Measurements from ENCODE around the gene PRKCE.

DNA sequence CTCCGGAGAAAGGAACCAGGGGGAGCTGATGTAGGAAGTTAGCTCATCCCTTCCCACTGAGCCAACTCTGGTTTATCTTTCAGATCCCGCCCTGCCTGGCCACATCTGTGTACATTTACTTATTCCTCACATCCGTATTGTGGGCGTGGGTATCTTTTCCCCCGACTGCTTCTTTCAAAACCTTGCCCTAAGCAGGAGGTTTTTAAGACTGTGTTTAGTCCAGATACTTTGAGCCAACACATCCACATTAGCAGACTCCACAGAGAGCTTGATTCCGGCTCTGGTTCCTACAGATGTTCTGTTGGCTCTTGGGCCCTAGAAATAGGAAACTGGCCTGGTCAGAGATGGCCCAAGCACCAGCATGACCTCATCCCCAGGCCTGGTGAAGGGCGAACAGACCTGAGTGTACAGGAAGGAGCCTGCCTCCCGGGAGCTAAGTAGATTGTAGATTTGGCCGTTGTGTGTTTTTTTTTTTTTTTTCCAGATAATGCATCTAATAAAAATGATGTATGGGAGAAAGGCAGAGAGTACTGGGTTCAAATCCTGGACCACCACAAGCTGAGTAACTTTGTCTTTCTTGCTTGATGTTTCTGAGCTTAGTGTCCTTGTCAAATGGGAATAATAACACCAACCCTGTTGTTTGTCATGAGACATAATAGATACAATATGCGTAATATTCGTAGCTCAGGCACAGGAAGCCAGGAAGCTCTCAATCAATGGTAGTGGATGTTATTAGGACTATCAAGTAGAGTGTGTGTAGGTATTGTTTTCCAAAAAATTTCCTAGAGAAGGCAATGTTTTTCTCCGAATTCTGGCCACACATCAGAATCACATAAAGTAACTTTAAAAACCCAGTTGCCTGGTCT, 92.3 kb downstream of the PRKCE start:
- TF ChIP-seq, protein P1, sequence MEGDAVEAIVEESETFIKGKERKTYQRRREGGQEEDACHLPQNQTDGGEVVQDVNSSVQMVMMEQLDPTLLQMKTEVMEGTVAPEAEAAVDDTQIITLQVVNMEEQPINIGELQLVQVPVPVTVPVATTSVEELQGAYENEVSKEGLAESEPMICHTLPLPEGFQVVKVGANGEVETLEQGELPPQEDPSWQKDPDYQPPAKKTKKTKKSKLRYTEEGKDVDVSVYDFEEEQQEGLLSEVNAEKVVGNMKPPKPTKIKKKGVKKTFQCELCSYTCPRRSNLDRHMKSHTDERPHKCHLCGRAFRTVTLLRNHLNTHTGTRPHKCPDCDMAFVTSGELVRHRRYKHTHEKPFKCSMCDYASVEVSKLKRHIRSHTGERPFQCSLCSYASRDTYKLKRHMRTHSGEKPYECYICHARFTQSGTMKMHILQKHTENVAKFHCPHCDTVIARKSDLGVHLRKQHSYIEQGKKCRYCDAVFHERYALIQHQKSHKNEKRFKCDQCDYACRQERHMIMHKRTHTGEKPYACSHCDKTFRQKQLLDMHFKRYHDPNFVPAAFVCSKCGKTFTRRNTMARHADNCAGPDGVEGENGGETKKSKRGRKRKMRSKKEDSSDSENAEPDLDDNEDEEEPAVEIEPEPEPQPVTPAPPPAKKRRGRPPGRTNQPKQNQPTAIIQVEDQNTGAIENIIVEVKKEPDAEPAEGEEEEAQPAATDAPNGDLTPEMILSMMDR (conservative IDR thresholded peaks at IDR 0.05 in 1 of 2, IDR thresholded peaks at IDR 0.05 in 1 of 2; ENCODE audit: extremely low read depth in 1 of 2, insufficient read depth in 1 of 2, low read depth in 1 of 2, low read length in 2 of 2): no peak
- no peak for TF ChIP-seq EZH2 (IDR thresholded peaks at IDR 0.05; ENCODE audit: borderline replicate concordance, low read length)

All from mammary epithelial cell (primary cell).